HepG2 (cell line): ENCODE data around the gene MARCHF2. TPM values are rescaled to one million over a fixed set of nuclear protein-coding genes. Genes with fewer than 3 reads are reported as not detected.

ENCODE experiments used
- CBX1 ChIP-seq: IDR thresholded peaks from one replicate; pipeline ENCODE4 v1.6.1; 2016; ENCODE audit warnings: antibody characterized with exemption, low read depth
- MED13 ChIP-seq: sonication (generic); formaldehyde crosslinking; IDR thresholded peaks from 2 replicates; pipeline ENCODE4 v1.5.0; 2020; ENCODE audit warnings: missing genetic modification reagents
- MLLT10 ChIP-seq: sonication (generic); formaldehyde crosslinking; IDR thresholded peaks from 2 replicates; pipeline ENCODE4 v1.4.0; 2020; ENCODE audit warnings: missing genetic modification reagents
- NR2F6 ChIP-seq, 2 experiments: IDR thresholded peaks; 2 replicates each; pipeline ENCODE4 v1.6.1; 2016; ENCODE audit warnings: antibody characterized with exemption in 1 of 2, mild to moderate bottlenecking in 1 of 2
- POGZ ChIP-seq: sonication (generic); formaldehyde crosslinking; IDR thresholded peaks from 2 replicates; pipeline ENCODE4 v1.4.0; 2020; ENCODE audit warnings: mild to moderate bottlenecking, missing genetic modification reagents
- RBM39 ChIP-seq: fragments of 200-400 bp; formaldehyde crosslinking; IDR thresholded peaks from one replicate; pipeline ENCODE4 v1.6.1; 2018; ENCODE audit warnings: antibody characterized with exemption, mild to moderate bottlenecking, low read depth, low read length; ENCODE audit not compliant: poor library complexity, severe bottlenecking
- TARDBP ChIP-seq: sonication (generic); formaldehyde crosslinking; IDR thresholded peaks from 2 replicates; pipeline ENCODE4 v1.8.0; 2022; ENCODE audit warnings: mild to moderate bottlenecking, missing genetic modification reagents
- ZFX ChIP-seq: sonication (generic); formaldehyde crosslinking; IDR thresholded peaks from 2 replicates; pipeline ENCODE4 v1.4.0; 2020; ENCODE audit warnings: mild to moderate bottlenecking, low read depth, missing genetic modification reagents, moderate library complexity
- ZNF10 ChIP-seq: sonication (generic); formaldehyde crosslinking; IDR thresholded peaks from 2 replicates; pipeline ENCODE4 v1.4.0; 2020; ENCODE audit warnings: mild to moderate bottlenecking, low read depth, missing genetic modification reagents, borderline replicate concordance
- ZNF160 ChIP-seq: sonication (generic); formaldehyde crosslinking; IDR thresholded peaks from 2 replicates; pipeline ENCODE4 v1.8.0; 2022; ENCODE audit warnings: mild to moderate bottlenecking, inconsistent platforms, missing genetic modification reagents
- ZNF263 ChIP-seq: sonication (generic); formaldehyde crosslinking; IDR thresholded peaks from 2 replicates; pipeline ENCODE4 v1.4.0; 2020; ENCODE audit warnings: missing genetic modification reagents
- ZNF292 ChIP-seq: sonication (generic); formaldehyde crosslinking; IDR thresholded peaks from 2 replicates; pipeline ENCODE4 v1.8.1; 2022; ENCODE audit warnings: mild to moderate bottlenecking, low read depth, missing genetic modification reagents, borderline replicate concordance
- ZNF335 ChIP-seq: sonication (generic); formaldehyde crosslinking; IDR thresholded peaks from 2 replicates; pipeline ENCODE4 v1.4.0; 2020; ENCODE audit warnings: missing genetic modification reagents
- ZNF530 ChIP-seq: sonication (generic); formaldehyde crosslinking; IDR thresholded peaks from 2 replicates; pipeline ENCODE4 v1.5.0; 2020; ENCODE audit warnings: low read depth, mild to moderate bottlenecking, missing genetic modification reagents
- ZNF619 ChIP-seq: sonication (generic); formaldehyde crosslinking; IDR thresholded peaks from 2 replicates; pipeline ENCODE4 v1.4.0; 2020; ENCODE audit warnings: mild to moderate bottlenecking, missing genetic modification reagents
- ZNF670 ChIP-seq: sonication (generic); formaldehyde crosslinking; IDR thresholded peaks from 2 replicates; pipeline ENCODE4 v1.8.0; 2022; ENCODE audit warnings: mild to moderate bottlenecking, missing genetic modification reagents, borderline replicate concordance
- ZSCAN21 ChIP-seq: sonication (generic); formaldehyde crosslinking; IDR thresholded peaks from 2 replicates; pipeline ENCODE4 v1.8.0; 2022; ENCODE audit warnings: mild to moderate bottlenecking, missing genetic modification reagents, moderate library complexity, borderline replicate concordance
- polyA plus RNA-seq, 8 experiments: library from polyadenylated mRNA; depleted of rRNA in 3 of 8; stranded (reverse) in 7 of 8; unstranded in 1 of 8; fragments of >200 nt; fragmentation: Illumina TruSeq in 4 of 8; extraction: Trizol in 4 of 8; gene quantifications; 2 replicates each; pipeline versions ENCODE4 v1.2.1 to v1.2.3, GENCODE V29; 2011 to 2016; ENCODE audit warnings: low read depth in 4 of 8, missing spikeins in 1 of 8, mixed read lengths in 1 of 8; ENCODE audit not compliant: insufficient read depth in 1 of 8
- total RNA-seq, 5 experiments: library from RNA; depleted of rRNA; stranded (reverse); fragments of >200 nt; fragmentation: Illumina TruSeq; extraction: Trizol; gene quantifications; 2 replicates each; pipeline ENCODE4 v1.2.3, GENCODE V29; 2016; ENCODE audit warnings: low read depth in 1 of 5
- TF ChIP-seq, protein P1 (sequence below): sonication (generic); formaldehyde crosslinking; IDR thresholded peaks from 2 replicates; pipeline ENCODE4 v1.5.1; 2020; ENCODE audit warnings: mild to moderate bottlenecking, missing genetic modification reagents, borderline replicate concordance
- TF ChIP-seq, protein P2 (sequence below): sonication (generic); formaldehyde crosslinking; IDR thresholded peaks from 2 replicates; pipeline ENCODE4; 2020; ENCODE audit warnings: missing genetic modification reagents, mild to moderate bottlenecking, borderline replicate concordance
- TF ChIP-seq, protein P3 (sequence below): sonication (generic); formaldehyde crosslinking; IDR thresholded peaks from 2 replicates; pipeline ENCODE4 v1.4.0; 2020; ENCODE audit warnings: mild to moderate bottlenecking, missing genetic modification reagents

MARCHF2 gene
- total and polyA plus RNA-seq, 2 of the 13 experiments (the other 11 are each of a cell fraction or from before 2014, with no cell fraction given), result 12.7 to 13.0 TPM

DNA sequence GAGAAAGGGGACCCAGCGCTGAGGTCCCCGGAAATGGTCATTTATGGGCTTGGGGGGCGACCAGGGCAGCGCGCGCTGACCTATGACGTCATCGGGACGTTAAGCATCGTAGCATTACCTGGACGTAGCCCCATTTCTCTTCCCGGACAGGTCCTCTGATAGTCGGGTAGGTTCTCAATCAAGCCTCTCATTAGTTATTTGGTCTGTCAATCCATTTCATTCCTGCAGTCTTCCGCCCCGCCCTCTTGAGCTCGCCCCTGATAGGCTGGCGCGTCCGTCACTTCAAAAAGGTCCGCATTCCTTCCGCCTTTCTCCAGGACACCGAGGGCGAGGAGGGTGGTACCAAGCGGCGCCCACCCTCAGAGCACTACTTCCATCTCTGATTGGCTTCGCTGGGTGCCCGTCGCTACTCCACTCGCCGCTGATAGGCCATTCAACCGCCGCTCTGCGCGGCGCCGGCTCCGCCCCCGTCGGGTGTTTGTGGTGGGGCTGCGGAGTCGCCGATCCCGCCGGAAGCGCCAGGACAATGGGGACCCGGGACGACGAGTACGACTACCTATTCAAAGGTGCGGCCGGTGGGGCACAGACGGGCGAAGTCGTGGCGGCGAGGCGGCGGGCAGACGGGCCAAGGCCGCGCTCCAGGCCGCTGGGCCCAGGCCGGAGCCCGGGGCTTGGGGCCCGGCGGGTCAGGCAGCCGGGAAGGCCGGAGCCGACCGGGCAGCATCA lies 23.1 kb upstream of the MARCHF2 start, which contains the start of gene RAB11B (continued):
- TF ChIP-seq, protein P1, sequence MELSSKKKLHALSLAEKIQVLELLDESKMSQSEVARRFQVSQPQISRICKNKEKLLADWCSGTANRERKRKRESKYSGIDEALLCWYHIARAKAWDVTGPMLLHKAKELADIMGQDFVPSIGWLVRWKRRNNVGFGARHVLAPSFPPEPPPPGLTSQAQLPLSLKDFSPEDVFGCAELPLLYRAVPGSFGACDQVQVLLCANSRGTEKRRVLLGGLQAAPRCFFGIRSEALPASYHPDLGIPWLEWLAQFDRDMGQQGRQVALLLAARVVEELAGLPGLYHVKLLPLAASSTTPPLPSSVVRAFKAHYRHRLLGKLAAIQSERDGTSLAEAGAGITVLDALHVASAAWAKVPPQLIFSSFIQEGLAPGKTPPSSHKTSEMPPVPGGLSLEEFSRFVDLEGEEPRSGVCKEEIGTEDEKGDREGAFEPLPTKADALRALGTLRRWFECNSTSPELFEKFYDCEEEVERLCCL (CRISPR knock-in tag), result no peak
- TF ChIP-seq ZNF619 (CRISPR knock-in tag), result 0 out of 2 replicates have a peak, but pooled peaks have one; percentile 56
- peak; percentile 67 for TF ChIP-seq ZFX (CRISPR knock-in tag)
- TF ChIP-seq, protein P2, sequence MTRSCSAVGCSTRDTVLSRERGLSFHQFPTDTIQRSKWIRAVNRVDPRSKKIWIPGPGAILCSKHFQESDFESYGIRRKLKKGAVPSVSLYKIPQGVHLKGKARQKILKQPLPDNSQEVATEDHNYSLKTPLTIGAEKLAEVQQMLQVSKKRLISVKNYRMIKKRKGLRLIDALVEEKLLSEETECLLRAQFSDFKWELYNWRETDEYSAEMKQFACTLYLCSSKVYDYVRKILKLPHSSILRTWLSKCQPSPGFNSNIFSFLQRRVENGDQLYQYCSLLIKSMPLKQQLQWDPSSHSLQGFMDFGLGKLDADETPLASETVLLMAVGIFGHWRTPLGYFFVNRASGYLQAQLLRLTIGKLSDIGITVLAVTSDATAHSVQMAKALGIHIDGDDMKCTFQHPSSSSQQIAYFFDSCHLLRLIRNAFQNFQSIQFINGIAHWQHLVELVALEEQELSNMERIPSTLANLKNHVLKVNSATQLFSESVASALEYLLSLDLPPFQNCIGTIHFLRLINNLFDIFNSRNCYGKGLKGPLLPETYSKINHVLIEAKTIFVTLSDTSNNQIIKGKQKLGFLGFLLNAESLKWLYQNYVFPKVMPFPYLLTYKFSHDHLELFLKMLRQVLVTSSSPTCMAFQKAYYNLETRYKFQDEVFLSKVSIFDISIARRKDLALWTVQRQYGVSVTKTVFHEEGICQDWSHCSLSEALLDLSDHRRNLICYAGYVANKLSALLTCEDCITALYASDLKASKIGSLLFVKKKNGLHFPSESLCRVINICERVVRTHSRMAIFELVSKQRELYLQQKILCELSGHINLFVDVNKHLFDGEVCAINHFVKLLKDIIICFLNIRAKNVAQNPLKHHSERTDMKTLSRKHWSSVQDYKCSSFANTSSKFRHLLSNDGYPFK, result peak; percentile 85; the same call in 1 of the 2 replicates
- no peak for TF ChIP-seq CBX1
- peak; percentile 4; the same call in 1 of the 2 replicates for TF ChIP-seq POGZ (CRISPR knock-in tag)
- TF ChIP-seq NR2F6 (IDR thresholded peaks at IDR 0.05), result peak; percentile 59; the same call in 1 of the 2 replicates
- TF ChIP-seq NR2F6 (CRISPR knock-in tag; IDR thresholded peaks at IDR 0.05), result peak; percentile 70
- no peak for TF ChIP-seq ZNF670
- TF ChIP-seq ZNF263 (CRISPR knock-in tag), result no peak
- peak; percentile 57; the same call in 1 of the 2 replicates for TF ChIP-seq ZNF335
- no peak for TF ChIP-seq MLLT10 (CRISPR knock-in tag)
- no peak for TF ChIP-seq MED13 (CRISPR knock-in tag)
- no peak for TF ChIP-seq ZNF10 (CRISPR knock-in tag)
- peak; percentile 66; the same call in 1 of the 2 replicates for TF ChIP-seq ZSCAN21 (CRISPR knock-in tag)
- TF ChIP-seq TARDBP (CRISPR knock-in tag), result no peak; the same call in 1 of the 2 replicates
- TF ChIP-seq, protein P3, sequence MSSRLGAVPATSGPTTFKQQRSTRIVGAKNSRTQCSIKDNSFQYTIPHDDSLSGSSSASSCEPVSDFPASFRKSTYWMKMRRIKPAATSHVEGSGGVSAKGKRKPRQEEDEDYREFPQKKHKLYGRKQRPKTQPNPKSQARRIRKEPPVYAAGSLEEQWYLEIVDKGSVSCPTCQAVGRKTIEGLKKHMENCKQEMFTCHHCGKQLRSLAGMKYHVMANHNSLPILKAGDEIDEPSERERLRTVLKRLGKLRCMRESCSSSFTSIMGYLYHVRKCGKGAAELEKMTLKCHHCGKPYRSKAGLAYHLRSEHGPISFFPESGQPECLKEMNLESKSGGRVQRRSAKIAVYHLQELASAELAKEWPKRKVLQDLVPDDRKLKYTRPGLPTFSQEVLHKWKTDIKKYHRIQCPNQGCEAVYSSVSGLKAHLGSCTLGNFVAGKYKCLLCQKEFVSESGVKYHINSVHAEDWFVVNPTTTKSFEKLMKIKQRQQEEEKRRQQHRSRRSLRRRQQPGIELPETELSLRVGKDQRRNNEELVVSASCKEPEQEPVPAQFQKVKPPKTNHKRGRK (CRISPR knock-in tag), result no peak
- TF ChIP-seq ZNF530 (CRISPR knock-in tag), result no peak
- TF ChIP-seq RBM39, result peak; percentile 74
- no peak for TF ChIP-seq ZNF292 (CRISPR knock-in tag)
- TF ChIP-seq ZNF160 (CRISPR knock-in tag), result no peak
